HG02588 (cell line): ENCODE measurements around the gene MOBP.

ENCODE experiments used
- ATAC-seq: cut with Tn5 transposase; IDR thresholded peaks from one replicate; pipeline ENCODE4 v1.9.1; 2021; ENCODE audit warnings: mild to moderate bottlenecking, moderate library complexity; ENCODE audit not compliant: unreplicated experiment

MOBP gene

DNA sequence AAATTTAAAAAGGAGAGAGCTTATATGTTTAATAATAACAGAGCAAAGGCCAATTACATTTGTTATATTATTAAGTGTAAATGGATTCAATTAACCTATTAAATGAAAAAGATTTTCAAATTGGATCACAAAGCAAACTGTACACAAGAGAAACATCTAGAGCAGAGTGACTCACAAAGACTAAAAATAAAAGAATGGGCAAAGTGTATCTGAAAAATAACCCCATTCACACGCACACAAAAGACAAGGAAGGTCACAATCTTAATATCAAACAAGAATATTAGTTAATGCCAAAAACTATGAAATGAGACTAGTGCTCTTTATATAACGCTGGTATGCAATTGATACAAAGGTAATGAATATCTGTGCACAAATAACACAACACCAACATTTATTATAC is 65.7 kb downstream of the MOBP start:
- no peak for ATAC-seq

- no peak for ATAC-seq
Observed at GRCh38 chr3:39540162-39540921, 72.9 kb downstream of the MOBP start.

DNA sequence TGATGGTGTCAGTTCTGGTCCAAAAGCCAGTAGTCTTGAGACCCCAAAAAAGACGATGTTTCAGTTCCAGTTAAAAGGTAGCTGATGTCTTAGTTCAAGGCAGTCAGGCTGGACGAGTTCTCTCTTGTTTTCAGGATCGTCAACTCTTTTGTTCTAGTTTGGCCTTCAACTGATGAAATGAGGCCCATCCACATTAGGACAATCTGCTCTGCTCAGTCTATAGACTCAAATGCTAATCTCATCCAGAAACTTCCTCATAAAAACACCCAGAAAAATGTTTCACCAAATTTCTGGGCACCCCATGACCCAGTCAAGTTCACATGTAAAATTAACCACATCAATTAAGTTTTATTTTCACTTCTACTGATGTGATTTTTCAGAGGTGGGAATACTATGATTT is 74.0 kb downstream of the MOBP start:
- ATAC-seq: no peak

GRCh38 chr3:39541917-39542329 is 74.4 kb downstream of the MOBP start:
- ATAC-seq: no peak

- no peak for ATAC-seq
Observed at GRCh38 chr3:39542588-39542988, 75.1 kb downstream of the MOBP start.

- no peak for ATAC-seq
Observed at GRCh38 chr3:39548282-39548681, 80.8 kb downstream of the MOBP start.

DNA sequence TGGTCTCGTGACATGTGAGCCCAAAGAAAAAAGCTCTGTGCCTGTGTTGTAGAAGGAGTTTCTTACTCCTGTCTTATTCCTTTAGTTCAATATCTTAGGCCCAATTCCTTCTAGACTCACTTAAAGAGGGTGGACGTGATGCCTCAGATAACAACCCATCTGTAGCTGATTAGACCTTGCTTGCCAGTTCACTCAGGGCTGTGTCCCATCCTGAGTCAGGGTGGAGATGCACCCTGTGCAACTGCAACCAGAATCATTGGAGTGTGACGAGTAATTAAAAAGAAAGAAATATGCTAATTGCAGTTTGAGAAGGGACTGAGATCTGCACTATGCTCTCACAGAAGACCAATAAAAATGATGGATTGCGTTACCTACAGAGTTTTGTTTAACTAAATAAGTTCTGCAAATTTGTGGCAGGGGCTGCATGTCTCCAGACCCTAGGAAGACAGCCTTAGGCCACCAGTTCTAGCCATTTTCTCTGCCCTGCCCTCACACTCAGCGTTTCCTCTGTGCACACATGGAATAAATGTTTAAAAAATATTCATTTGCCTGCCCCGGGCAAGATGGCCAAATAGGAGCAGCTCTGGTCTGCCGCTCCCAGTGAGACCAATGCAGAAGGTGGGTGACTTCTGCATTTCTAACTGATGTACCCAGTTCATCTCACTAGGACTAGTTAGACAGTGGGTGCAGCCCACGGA is 83.0 kb downstream of the MOBP start:
- ATAC-seq: no peak
